Fibroblast of lung (primary cell): ENCODE results near the gene RBMS1.

Experiments
- CTCF ChIP-seq, 2 donors: IDR thresholded peaks in 1 of 2; conservative IDR thresholded peaks in 1 of 2; 1 replicate in 1 of 2; 2 replicates in 1 of 2; pipeline ENCODE4 v1.5.1; 2011 to 2012; ENCODE audit warnings: low read length in 2 of 2, control low read depth in 1 of 2, inconsistent platforms in 1 of 2, low read depth in 1 of 2, mild to moderate bottlenecking in 1 of 2
- EZH2 ChIP-seq: IDR thresholded peaks from 2 replicates; pipeline ENCODE4 v1.5.1; 2012; ENCODE audit warnings: low read length, control low read depth, mild to moderate bottlenecking; ENCODE audit errors: missing control alignments

DNA sequence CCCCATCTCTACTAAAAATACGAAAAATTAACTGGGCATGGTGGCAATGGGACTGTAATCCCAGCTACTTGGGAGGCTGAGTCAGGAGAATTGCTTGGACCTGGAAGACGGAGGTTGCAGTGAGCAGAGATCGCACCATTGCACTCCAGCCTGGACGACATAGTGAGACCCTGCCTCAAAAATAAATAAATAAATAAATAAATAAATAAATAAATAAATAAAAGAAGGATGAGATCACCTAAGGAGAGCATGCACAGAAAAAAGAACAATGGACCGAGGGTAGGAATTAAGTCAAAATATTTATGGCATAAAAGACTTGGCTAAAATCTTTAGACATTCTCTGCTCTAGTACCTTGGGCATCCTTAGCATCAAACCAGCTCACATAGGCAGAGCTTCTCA lies 8.9 kb upstream of the RBMS1 start:
- no peak for TF ChIP-seq CTCF (conservative IDR thresholded peaks at IDR 0.05 in 1 of 2, IDR thresholded peaks at IDR 0.05 in 1 of 2; ENCODE audit: low read depth in 1 of 2, low read length in 2 of 2)
- no peak for TF ChIP-seq EZH2
